ENCODE results near the gene CROCC.

Gene CROCC

GRCh38 chr1:16986560-16986959 is 64.8 kb downstream of the CROCC start:
- no peaks in the 10 kb centered on the region for H3K27me3 ChIP-seq (ENCODE audit: control insufficient read depth, insufficient read depth, low read length)
- no peak overlapping the region for H3K4me3 ChIP-seq (ENCODE audit: low read length)
- H3K9ac ChIP-seq (ENCODE audit: low read depth, low read length), result no peak overlapping the region
- H3K9me3 ChIP-seq (replicated peaks; ENCODE audit: low read length), result no peaks in the 10 kb centered on the region
- H3K36me3 ChIP-seq (ENCODE audit: insufficient read depth, low read length), result peaks cover 34% of the 10 kb centered on the region
- H3K4me1 ChIP-seq (ENCODE audit: control insufficient read depth, insufficient read depth, low read length), result peaks cover 20% of the 10 kb centered on the region
- no peak overlapping the region for H3K4me2 ChIP-seq (ENCODE audit: low read length)

- peaks cover 16% of the 10 kb centered on the region for H3K4me1 ChIP-seq (ENCODE audit: control insufficient read depth, insufficient read depth, low read length)
- H3K9ac ChIP-seq (ENCODE audit: low read depth, low read length), result no peak overlapping the region
- no peaks in the 10 kb centered on the region for H3K27me3 ChIP-seq (ENCODE audit: control insufficient read depth, insufficient read depth, low read length)
- no peak overlapping the region for H3K4me3 ChIP-seq (ENCODE audit: low read length)
- peaks cover 34% of the 10 kb centered on the region for H3K36me3 ChIP-seq (ENCODE audit: insufficient read depth, low read length)
- no peak overlapping the region for H3K4me2 ChIP-seq (ENCODE audit: low read length)
- H3K9me3 ChIP-seq (replicated peaks; ENCODE audit: low read length), result no peaks in the 10 kb centered on the region
These were observed 65.2 kb downstream of the CROCC start for GRCh38 chr1:16986962-16987361.

GRCh38 chr1:16988210-16988609 is 66.5 kb downstream of the CROCC start:
- no peak overlapping the region for H3K4me3 ChIP-seq (ENCODE audit: low read length)
- no peak overlapping the region for H3K4me2 ChIP-seq (ENCODE audit: low read length)
- peaks cover 11% of the 10 kb centered on the region for H3K4me1 ChIP-seq (ENCODE audit: control insufficient read depth, insufficient read depth, low read length)
- no peak overlapping the region for H3K9ac ChIP-seq (ENCODE audit: low read depth, low read length)
- H3K36me3 ChIP-seq (ENCODE audit: insufficient read depth, low read length), result peaks cover 39% of the 10 kb centered on the region
- H3K9me3 ChIP-seq (replicated peaks; ENCODE audit: low read length), result no peaks in the 10 kb centered on the region
- no peaks in the 10 kb centered on the region for H3K27me3 ChIP-seq (ENCODE audit: control insufficient read depth, insufficient read depth, low read length)

GRCh38 chr1:16989676-16990391 is 68.1 kb downstream of the CROCC start:
- H3K4me3 ChIP-seq (ENCODE audit: low read length), result no peak overlapping the region
- no peak overlapping the region for H3K9ac ChIP-seq (ENCODE audit: low read depth, low read length)
- no peak overlapping the region for H3K4me2 ChIP-seq (ENCODE audit: low read length)
- peaks cover 41% of the 10 kb centered on the region for H3K36me3 ChIP-seq (ENCODE audit: insufficient read depth, low read length)
- H3K9me3 ChIP-seq (replicated peaks; ENCODE audit: low read length), result no peaks in the 10 kb centered on the region
- peaks cover 4% of the 10 kb centered on the region for H3K4me1 ChIP-seq (ENCODE audit: control insufficient read depth, insufficient read depth, low read length)
- H3K27me3 ChIP-seq (ENCODE audit: control insufficient read depth, insufficient read depth, low read length), result no peaks in the 10 kb centered on the region

DNA sequence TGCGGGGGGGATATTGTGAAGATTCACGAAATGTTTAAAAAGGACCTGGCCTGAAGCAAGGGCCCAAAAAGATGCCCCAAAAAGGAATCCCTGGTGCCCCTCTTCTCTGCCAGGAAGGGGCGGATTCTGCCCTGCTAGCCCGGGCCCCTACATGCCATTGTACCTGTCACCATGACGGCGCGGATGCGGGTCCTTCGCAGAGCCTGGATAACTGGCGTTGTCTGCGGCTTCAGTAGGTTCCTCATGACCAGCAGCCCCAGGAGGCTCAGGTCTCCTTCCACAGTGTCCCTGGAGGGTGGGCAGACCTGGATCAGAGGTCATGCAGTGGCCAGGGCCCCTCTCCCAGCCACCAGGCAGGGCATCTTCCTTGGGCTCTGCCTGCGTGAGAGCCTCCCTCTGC is 69.8 kb downstream of the CROCC start:
- H3K9ac ChIP-seq (ENCODE audit: low read depth, low read length), result no peak overlapping the region
- H3K36me3 ChIP-seq (ENCODE audit: insufficient read depth, low read length), result peaks cover 52% of the 10 kb centered on the region
- no peaks in the 10 kb centered on the region for H3K4me1 ChIP-seq (ENCODE audit: control insufficient read depth, insufficient read depth, low read length)
- no peaks in the 10 kb centered on the region for H3K27me3 ChIP-seq (ENCODE audit: control insufficient read depth, insufficient read depth, low read length)
- H3K9me3 ChIP-seq (replicated peaks; ENCODE audit: low read length), result no peaks in the 10 kb centered on the region
- H3K4me2 ChIP-seq (ENCODE audit: low read length), result no peak overlapping the region
- no peak overlapping the region for H3K4me3 ChIP-seq (ENCODE audit: low read length)

- no peaks in the 10 kb centered on the region for H3K27me3 ChIP-seq (ENCODE audit: control insufficient read depth, insufficient read depth, low read length)
- H3K4me3 ChIP-seq (ENCODE audit: low read length), result no peak overlapping the region
- H3K4me2 ChIP-seq (ENCODE audit: low read length), result no peak overlapping the region
- no peak overlapping the region for H3K9ac ChIP-seq (ENCODE audit: low read depth, low read length)
- no peaks in the 10 kb centered on the region for H3K4me1 ChIP-seq (ENCODE audit: control insufficient read depth, insufficient read depth, low read length)
- peaks cover 51% of the 10 kb centered on the region for H3K36me3 ChIP-seq (ENCODE audit: insufficient read depth, low read length)
- no peaks in the 10 kb centered on the region for H3K9me3 ChIP-seq (replicated peaks; ENCODE audit: low read length)
These were observed 70.4 kb downstream of the CROCC start for GRCh38 chr1:16992102-16992501.

GRCh38 chr1:16992675-16993074 is 70.9 kb downstream of the CROCC start:
- H3K4me3 ChIP-seq (ENCODE audit: low read length), result no peak overlapping the region
- no peaks in the 10 kb centered on the region for H3K9me3 ChIP-seq (replicated peaks; ENCODE audit: low read length)
- no peaks in the 10 kb centered on the region for H3K4me1 ChIP-seq (ENCODE audit: control insufficient read depth, insufficient read depth, low read length)
- H3K36me3 ChIP-seq (ENCODE audit: insufficient read depth, low read length), result peaks cover 45% of the 10 kb centered on the region
- H3K9ac ChIP-seq (ENCODE audit: low read depth, low read length), result no peak overlapping the region
- H3K4me2 ChIP-seq (ENCODE audit: low read length), result no peak overlapping the region
- no peaks in the 10 kb centered on the region for H3K27me3 ChIP-seq (ENCODE audit: control insufficient read depth, insufficient read depth, low read length)

DNA sequence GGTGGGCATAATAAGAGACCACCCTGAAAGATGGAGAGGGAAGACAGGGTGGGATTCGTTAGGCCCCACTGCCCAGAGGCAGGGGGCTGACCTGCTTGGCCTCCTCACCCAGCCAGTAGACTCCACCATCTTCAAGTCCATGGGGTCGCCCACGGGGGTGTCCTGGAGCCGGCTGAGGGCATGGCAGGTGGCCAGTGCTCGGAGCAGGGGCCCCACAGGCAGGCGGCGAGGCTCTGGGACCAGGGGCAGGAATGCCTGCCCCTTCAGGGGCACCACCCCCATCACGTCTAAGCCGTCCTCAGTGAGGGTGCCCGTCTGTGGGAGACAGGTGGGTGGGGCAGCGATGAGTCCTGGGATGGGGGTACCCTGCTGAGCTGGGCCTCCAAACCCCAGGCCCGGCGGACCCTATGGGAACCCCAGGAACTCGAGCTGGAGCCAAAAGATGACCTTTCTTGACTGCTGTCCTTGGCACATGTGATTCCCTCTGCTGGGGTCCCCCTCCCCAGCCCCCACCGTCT is 71.8 kb downstream of the CROCC start:
- Histone ChIP-seq H3K9ac (ENCODE audit: low read depth, low read length) (no peak overlapping the region), H3K4me1 (ENCODE audit: control insufficient read depth, insufficient read depth, low read length) (no peaks in the 10 kb centered on the region), H3K36me3 (ENCODE audit: insufficient read depth, low read length) (peaks cover 46% of the 10 kb centered on the region), H3K4me3 (ENCODE audit: low read length) (no peak overlapping the region), H3K27me3 (ENCODE audit: control insufficient read depth, insufficient read depth, low read length) (no peaks in the 10 kb centered on the region), H3K9me3 (replicated peaks; ENCODE audit: low read length) (no peaks in the 10 kb centered on the region), H3K4me2 (ENCODE audit: low read length) (no peak overlapping the region)

- peaks cover 51% of the 10 kb centered on the region for H3K36me3 ChIP-seq (ENCODE audit: insufficient read depth, low read length)
- H3K27me3 ChIP-seq (ENCODE audit: control insufficient read depth, insufficient read depth, low read length), result no peaks in the 10 kb centered on the region
- H3K9me3 ChIP-seq (replicated peaks; ENCODE audit: low read length), result no peaks in the 10 kb centered on the region
- H3K9ac ChIP-seq (ENCODE audit: low read depth, low read length), result no peak overlapping the region
- H3K4me2 ChIP-seq (ENCODE audit: low read length), result no peak overlapping the region
- H3K4me1 ChIP-seq (ENCODE audit: control insufficient read depth, insufficient read depth, low read length), result no peaks in the 10 kb centered on the region
- H3K4me3 ChIP-seq (ENCODE audit: low read length), result no peak overlapping the region
These were observed 75.1 kb downstream of the CROCC start for GRCh38 chr1:16996845-16997244.

- Histone ChIP-seq H3K27me3 (ENCODE audit: control insufficient read depth, insufficient read depth, low read length) (no peaks in the 10 kb centered on the region), H3K9me3 (replicated peaks; ENCODE audit: low read length) (no peaks in the 10 kb centered on the region), H3K9ac (ENCODE audit: low read depth, low read length) (no peak overlapping the region), H3K36me3 (ENCODE audit: insufficient read depth, low read length) (peaks cover 59% of the 10 kb centered on the region), H3K4me3 (ENCODE audit: low read length) (no peak overlapping the region), H3K4me2 (ENCODE audit: low read length) (no peak overlapping the region), H3K4me1 (ENCODE audit: control insufficient read depth, insufficient read depth, low read length) (peaks cover 9% of the 10 kb centered on the region)
These were observed 76.9 kb downstream of the CROCC start for GRCh38 chr1:16998589-16998988.

- Histone ChIP-seq H3K9me3 (replicated peaks; ENCODE audit: low read length) (no peaks in the 10 kb centered on the region), H3K4me1 (ENCODE audit: control insufficient read depth, insufficient read depth, low read length) (peaks cover 17% of the 10 kb centered on the region), H3K4me3 (ENCODE audit: low read length) (no peak overlapping the region), H3K27me3 (ENCODE audit: control insufficient read depth, insufficient read depth, low read length) (no peaks in the 10 kb centered on the region), H3K9ac (ENCODE audit: low read depth, low read length) (no peak overlapping the region), H3K36me3 (ENCODE audit: insufficient read depth, low read length) (peaks cover 65% of the 10 kb centered on the region), H3K4me2 (ENCODE audit: low read length) (no peak overlapping the region)
These were observed 78.1 kb downstream of the CROCC start for GRCh38 chr1:16999863-17000262.
